ENCODE data around the gene P2RX2. TPM values are rescaled to one million over a fixed set of nuclear protein-coding genes. Genes with fewer than 3 reads are reported as not detected.

P2RX2 gene
- total RNA-seq, 2 experiments from 2014 or later: not detected

DNA sequence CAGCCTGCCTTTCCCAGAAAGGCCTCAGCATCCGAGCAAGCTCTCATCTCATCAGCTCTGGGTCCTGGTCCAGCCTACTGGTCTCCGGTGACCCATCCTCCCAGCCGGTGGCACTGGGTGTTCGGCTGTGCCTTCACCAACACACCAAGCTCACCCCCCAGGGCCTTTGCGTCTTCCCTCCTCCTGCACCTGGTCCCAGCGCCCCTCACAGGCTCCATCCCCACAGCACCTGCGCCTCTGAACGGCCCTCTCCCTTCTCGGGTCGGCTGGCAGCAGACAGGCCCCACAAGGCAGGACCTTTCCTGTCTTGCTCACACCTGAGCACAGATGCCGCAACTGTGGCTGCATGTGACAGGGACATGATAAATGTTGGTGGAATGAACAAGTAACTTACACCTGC lies 13.1 kb downstream of the P2RX2 start:
- Histone ChIP-seq H3K4me1 (ENCODE audit: insufficient read depth, low read length, poor library complexity, severe bottlenecking) (peaks cover 54% of the 10 kb centered on the region), H3K9me3 (ENCODE audit: low read length) (no peaks in the 10 kb centered on the region), H4K20me1 (ENCODE audit: insufficient read depth, low read length) (no peaks in the 10 kb centered on the region), H3K9me2 (ENCODE audit: insufficient read depth, low read length) (no peaks in the 10 kb centered on the region), H3K4me3 (ENCODE audit: low read depth, low read length, poor library complexity, severe bottlenecking) (no peak overlapping the region), H3K79me2 (ENCODE audit: insufficient read depth, low read depth, low read length) (no peaks in the 10 kb centered on the region), H2AFZ (ENCODE audit: low read length) (no peak overlapping the region), H3K27ac (ENCODE audit: low read depth, low read length, poor library complexity, severe bottlenecking) (peak overlapping the region; percentile 100), H3K4me2 (ENCODE audit: low read length) (peak overlapping the region; percentile 63), H3K36me3 (ENCODE audit: insufficient read depth, low read length) (peaks cover 89% of the 10 kb centered on the region)
- CTCF ChIA-PET (ENCODE audit: unreplicated experiment): interaction anchor here (0.5 to 0.6 kb wide), 2 partner anchors 19 to 114 kb away, joined by 4 to 5 read pairs; no protein-coding TSS in a partner anchor
- intact Hi-C loops (cut with micrococcal nuclease; ENCODE audit: unreplicated experiment): loop anchor here (2.0 kb wide), 2 partner anchors 17 to 139 kb away; no protein-coding TSS in a partner anchor
- POLR2A ChIA-PET: interaction anchor here (1.2 to 2.9 kb wide), 2 partner anchors 10 to 23 kb away, joined by 3 to 20 read pairs; no protein-coding TSS in a partner anchor
- peak; percentile 19 for DNase-seq (ENCODE audit: low spot score)
- TF ChIP-seq, protein P1, sequence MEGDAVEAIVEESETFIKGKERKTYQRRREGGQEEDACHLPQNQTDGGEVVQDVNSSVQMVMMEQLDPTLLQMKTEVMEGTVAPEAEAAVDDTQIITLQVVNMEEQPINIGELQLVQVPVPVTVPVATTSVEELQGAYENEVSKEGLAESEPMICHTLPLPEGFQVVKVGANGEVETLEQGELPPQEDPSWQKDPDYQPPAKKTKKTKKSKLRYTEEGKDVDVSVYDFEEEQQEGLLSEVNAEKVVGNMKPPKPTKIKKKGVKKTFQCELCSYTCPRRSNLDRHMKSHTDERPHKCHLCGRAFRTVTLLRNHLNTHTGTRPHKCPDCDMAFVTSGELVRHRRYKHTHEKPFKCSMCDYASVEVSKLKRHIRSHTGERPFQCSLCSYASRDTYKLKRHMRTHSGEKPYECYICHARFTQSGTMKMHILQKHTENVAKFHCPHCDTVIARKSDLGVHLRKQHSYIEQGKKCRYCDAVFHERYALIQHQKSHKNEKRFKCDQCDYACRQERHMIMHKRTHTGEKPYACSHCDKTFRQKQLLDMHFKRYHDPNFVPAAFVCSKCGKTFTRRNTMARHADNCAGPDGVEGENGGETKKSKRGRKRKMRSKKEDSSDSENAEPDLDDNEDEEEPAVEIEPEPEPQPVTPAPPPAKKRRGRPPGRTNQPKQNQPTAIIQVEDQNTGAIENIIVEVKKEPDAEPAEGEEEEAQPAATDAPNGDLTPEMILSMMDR (conservative IDR thresholded peaks at IDR 0.05; ENCODE audit: low read length): no peak
- TF ChIP-seq EZH2phosphoT487 (IDR thresholded peaks at IDR 0.05; ENCODE audit: borderline replicate concordance, low read depth, low read length): no peak
- TSS peak; percentile 19 for BruUV-seq (replicated peaks)

DNA sequence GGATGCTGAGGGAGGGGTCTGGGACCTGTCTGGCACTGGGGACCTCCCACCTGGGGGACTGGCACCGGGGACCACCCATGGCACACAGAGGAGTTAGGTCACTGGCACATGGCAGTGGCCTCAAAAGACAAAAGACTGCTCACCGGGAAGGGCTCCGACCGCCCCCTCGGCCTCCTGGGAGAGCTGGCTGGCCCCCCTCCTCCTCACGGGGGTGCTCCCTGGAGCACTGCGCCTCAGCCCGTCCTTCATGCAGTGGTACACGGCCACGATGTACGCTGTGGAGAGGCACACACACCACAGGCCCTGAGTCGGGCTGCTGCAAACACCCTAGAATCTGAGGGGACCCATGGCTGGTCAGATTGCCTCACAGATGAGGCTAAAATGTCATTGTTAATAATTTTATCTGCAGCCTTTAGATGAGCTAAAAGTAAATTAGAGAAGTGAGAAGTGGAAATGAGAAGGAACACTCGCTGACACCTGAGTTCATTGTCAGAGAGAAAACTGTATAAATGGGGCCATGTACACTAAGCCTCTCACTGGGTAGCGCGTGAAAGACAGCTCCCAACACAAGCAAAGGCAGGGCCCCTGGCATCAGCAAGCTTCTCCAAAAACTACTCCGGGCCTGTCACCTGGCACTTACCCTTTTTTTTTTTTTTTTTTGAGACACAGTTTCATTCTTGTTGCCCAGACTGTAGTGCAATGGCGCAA lies 14.1 kb downstream of the P2RX2 start:
- intact Hi-C loops (cut with micrococcal nuclease; ENCODE audit: unreplicated experiment): loop anchor here (1.0 to 2.0 kb wide), 4 partner anchors 18 to 187 kb away; no protein-coding TSS in a partner anchor
- H4K20me1 ChIP-seq (ENCODE audit: insufficient read depth, low read length): no peaks in the 10 kb centered on the region
- peak overlapping the region; percentile 63 for H3K4me2 ChIP-seq (ENCODE audit: low read length)
- no peak for TF ChIP-seq EZH2phosphoT487 (IDR thresholded peaks at IDR 0.05; ENCODE audit: borderline replicate concordance, low read depth, low read length)
- TF ChIP-seq, protein P1 (conservative IDR thresholded peaks at IDR 0.05; ENCODE audit: low read length): no peak
- CTCF ChIA-PET (ENCODE audit: unreplicated experiment): interaction anchor here (0.6 to 1.4 kb wide), 3 partner anchors 12 to 23 kb away, joined by 3 read pairs; no protein-coding TSS in a partner anchor
- POLR2A ChIA-PET: interaction anchor here (0.6 to 2.9 kb wide), 10 partner anchors 11 to 406 kb away, joined by 3 to 20 read pairs (median 3); no protein-coding TSS in a partner anchor
- DNase-seq (ENCODE audit: low spot score): peak; percentile 89
- H3K9me3 ChIP-seq (ENCODE audit: low read length): no peaks in the 10 kb centered on the region
- H2AFZ ChIP-seq (ENCODE audit: low read length): no peak overlapping the region
- peaks cover 91% of the 10 kb centered on the region for H3K36me3 ChIP-seq (ENCODE audit: insufficient read depth, low read length)
- H3K4me3 ChIP-seq (ENCODE audit: low read depth, low read length, poor library complexity, severe bottlenecking): peak overlapping the region; percentile 20
- BruUV-seq (replicated peaks): no TSS peak
- H3K4me1 ChIP-seq (ENCODE audit: insufficient read depth, low read length, poor library complexity, severe bottlenecking): peaks cover 62% of the 10 kb centered on the region
- no peaks in the 10 kb centered on the region for H3K9me2 ChIP-seq (ENCODE audit: insufficient read depth, low read length)
- H3K27ac ChIP-seq (ENCODE audit: low read depth, low read length, poor library complexity, severe bottlenecking): peak overlapping the region; percentile 100
- H3K79me2 ChIP-seq (ENCODE audit: insufficient read depth, low read depth, low read length): no peaks in the 10 kb centered on the region

All from OCI-LY7 (cell line).